Activated CD4-positive, CD25-positive, alpha-beta regulatory T cell treated with anti-CD3 and anti-CD28 coated beads, Interleukin-2, amount 50 U/mL, for 72 hours (primary cell): ENCODE results near the gene IPO13.

Experiments
- DNase-seq: peaks from one replicate; pipeline ENCODE4 v3.0.0; 2021

Gene IPO13

GRCh38 chr1:44015206-44015605 is 68.5 kb downstream of the IPO13 start:
- no peak for DNase-seq

GRCh38 chr1:44016041-44016889 is 69.5 kb downstream of the IPO13 start:
- no peak for DNase-seq

GRCh38 chr1:44016890-44017400 is 70.2 kb downstream of the IPO13 start:
- no peak for DNase-seq
